ENCODE measurements around the gene DNAJB11.
"Not testable (repeated sequence)": the region's sequence is repeated elsewhere in the genome, so short reads cannot be mapped to it uniquely, and the experiment has no call there.

Gene DNAJB11

DNA sequence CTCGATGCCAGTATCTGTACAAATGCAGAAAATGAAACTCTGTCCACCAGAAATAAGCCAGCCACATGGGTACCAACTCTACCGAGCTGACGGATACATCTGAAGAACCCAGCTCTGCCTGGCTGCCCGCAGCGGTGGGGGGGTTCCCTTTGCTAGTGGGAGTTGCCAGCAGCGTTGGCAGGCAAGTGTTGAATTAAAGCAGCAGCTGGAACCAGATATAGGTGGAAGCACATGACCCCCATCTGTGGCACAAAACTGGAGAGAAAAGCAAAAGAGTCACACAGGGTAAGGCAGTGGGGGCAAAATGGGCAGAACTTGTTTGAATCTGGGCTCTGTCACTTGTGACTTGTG lies 44.3 kb upstream of the DNAJB11 start:
- no peak for TF ChIP-seq CTCF (conservative IDR thresholded peaks at IDR 0.05; ENCODE audit: control insufficient read depth, insufficient read depth, low read depth, low read length)
- no peak for DNase-seq (ENCODE audit: low read depth)
- no peak overlapping the region for H3K4me3 ChIP-seq (ENCODE audit: control insufficient read depth, low read depth, low read length)

GRCh38 chr3:186529201-186529999 lies 41.1 kb upstream of the DNAJB11 start:
- DNase-seq (ENCODE audit: low read depth): no peak
- H3K4me3 ChIP-seq (ENCODE audit: control insufficient read depth, low read depth, low read length): no peak overlapping the region
- no peak for TF ChIP-seq CTCF (conservative IDR thresholded peaks at IDR 0.05; ENCODE audit: control insufficient read depth, insufficient read depth, low read depth, low read length)

DNA sequence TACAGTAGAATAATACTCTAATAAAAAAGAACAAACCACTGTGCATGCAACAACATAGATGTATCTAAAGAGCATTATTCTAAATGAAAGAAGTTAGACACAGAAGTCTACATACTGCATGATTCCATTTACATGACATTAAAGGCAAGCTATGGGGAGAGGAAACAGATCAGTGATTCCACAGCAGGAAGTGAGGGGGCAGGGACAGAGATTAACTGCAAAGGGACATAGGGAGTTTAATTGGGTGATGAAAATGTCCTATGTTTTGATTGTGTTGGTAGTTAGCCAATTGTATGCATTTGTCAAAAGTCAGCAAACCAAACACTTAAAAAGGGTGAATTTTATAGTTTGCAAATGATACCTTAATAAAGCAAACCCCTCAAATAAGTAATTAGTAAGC lies 40.1 kb upstream of the DNAJB11 start:
- no peak overlapping the region for H3K4me3 ChIP-seq (ENCODE audit: control insufficient read depth, low read depth, low read length)
- DNase-seq (ENCODE audit: low read depth): no peak
- no peak for TF ChIP-seq CTCF (conservative IDR thresholded peaks at IDR 0.05; ENCODE audit: control insufficient read depth, insufficient read depth, low read depth, low read length)

GRCh38 chr3:186531694-186532093 lies 38.8 kb upstream of the DNAJB11 start:
- DNase-seq (ENCODE audit: low read depth); H3K4me3 ChIP-seq (ENCODE audit: control insufficient read depth, low read depth, low read length): not testable (repeated sequence)

GRCh38 chr3:186532598-186533072 lies 37.9 kb upstream of the DNAJB11 start:
- H3K4me3 ChIP-seq (ENCODE audit: control insufficient read depth, low read depth, low read length): no peak overlapping the region
- no peak for TF ChIP-seq CTCF (conservative IDR thresholded peaks at IDR 0.05; ENCODE audit: control insufficient read depth, insufficient read depth, low read depth, low read length)
- DNase-seq (ENCODE audit: low read depth): no peak

GRCh38 chr3:186534113-186534669 lies 36.3 kb upstream of the DNAJB11 start:
- no peak for DNase-seq (ENCODE audit: low read depth)
- TF ChIP-seq CTCF (conservative IDR thresholded peaks at IDR 0.05; ENCODE audit: control insufficient read depth, insufficient read depth, low read depth, low read length): no peak
- H3K4me3 ChIP-seq (ENCODE audit: control insufficient read depth, low read depth, low read length): no peak overlapping the region
